Sigmoid colon (tissue), 7 donors: ENCODE results near the gene HOXD13. TPM values are rescaled to one million over a fixed set of nuclear protein-coding genes. Genes with fewer than 3 reads are reported as not detected.

ENCODE experiments used
- DNase-seq: peaks from one replicate; pipeline ENCODE4 v3.0.0-alpha.2; 2019
- H3K27ac ChIP-seq, 4 donors: fragments of 200-600 bp; sonication (generic); one replicate each; pipeline ENCODE4 v1.5.1; 2016 to 2019; ENCODE audit warnings: mild to moderate bottlenecking in 1 of 4
- H3K27me3 ChIP-seq, 3 donors: fragments of 200-600 bp; sonication (generic); one replicate each; pipeline ENCODE4 v1.5.1; 2019; ENCODE audit warnings: mild to moderate bottlenecking in 1 of 3
- H3K36me3 ChIP-seq, 4 donors: fragments of 200-600 bp; sonication (generic); one replicate each; pipeline ENCODE4 v1.5.1; 2016 to 2019
- H3K4me1 ChIP-seq, 4 donors: fragments of 200-600 bp; sonication (generic); one replicate each; pipeline ENCODE4 v1.5.1; 2017 to 2019
- H3K4me3 ChIP-seq, 4 donors: fragments of 200-600 bp; sonication (generic); one replicate each; pipeline ENCODE4 v1.5.1; 2017 to 2019; ENCODE audit warnings: mild to moderate bottlenecking in 2 of 4, moderate library complexity in 1 of 4
- H3K9me3 ChIP-seq, 4 donors: fragments of 200-600 bp in 3 of 4; sonication (generic) in 3 of 4; one replicate each; pipeline versions ENCODE4 v1.5.1 to v1.6.1; 2013 to 2019
- CTCF ChIP-seq, 4 experiments: fragments of 450-650 bp in 3 of 4; fragments of 200-600 bp in 1 of 4; IDR thresholded peaks; one replicate each; pipeline ENCODE4 v1.5.1; 2016 to 2019; ENCODE audit warnings: antibody characterized with exemption in 4 of 4, mild to moderate bottlenecking in 3 of 4, moderate library complexity in 2 of 4
- EP300 ChIP-seq, 4 donors: sonication (generic); formaldehyde crosslinking; IDR thresholded peaks; one replicate each; pipeline ENCODE4 v1.6.1; 2017; ENCODE audit warnings: antibody characterized with exemption in 4 of 4
- POLR2A ChIP-seq, 2 donors: fragments of 450-650 bp; IDR thresholded peaks; one replicate each; pipeline ENCODE4 v1.6.1; 2016; ENCODE audit warnings: antibody characterized with exemption in 2 of 2, mild to moderate bottlenecking in 2 of 2, moderate library complexity in 2 of 2
- POLR2AphosphoS5 ChIP-seq, 4 donors: sonication (generic); formaldehyde crosslinking; IDR thresholded peaks; one replicate each; pipeline ENCODE4 v1.6.1; 2017; ENCODE audit warnings: antibody characterized with exemption in 4 of 4
- WGBS, 2 donors: extraction: QIAGEN DNeasy Blood & Tissue Kit; methylation state at CpG; one replicate each; pipeline ENCODE4 v1.1.7; 2013; 5-methylcytosine and 5-hydroxymethylcytosine counted together
- intact Hi-C: fragments of 100-400 bp; cut with DNase I; formaldehyde crosslinking; loops from one replicate; pipeline ENCODE4 v1.15.1; 2023
- polyA plus RNA-seq, 3 donors: library from polyadenylated mRNA; stranded (reverse); fragments of 200-250 nt; gene quantifications; one replicate each; pipeline ENCODE4 v1.2.3, GENCODE V29; 2013
- total RNA-seq, 4 donors: library from RNA; depleted of rRNA; stranded (reverse); fragments of >200 nt; gene quantifications; one replicate each; pipeline ENCODE4 v1.1.0, GENCODE V29; 2016
- donor health status: healthy with polysubstance abuse.
- donor health status: Bipolar disorder and iron deficiency.
- donor health status: healthy.

HOXD13 gene
- total and polyA plus RNA-seq, 7 donors, result 2.3 to 48.9 (median 26.1) TPM; not detected in 1

- no peak for TF ChIP-seq POLR2AphosphoS5 (IDR thresholded peaks at IDR 0.05)
- TF ChIP-seq POLR2A (IDR thresholded peaks at IDR 0.05), result no peak
- no peak for TF ChIP-seq CTCF (IDR thresholded peaks at IDR 0.05)
- TF ChIP-seq EP300 (IDR thresholded peaks at IDR 0.05), result no peak
- peaks cover 0 to 24% (median 14%) of the 10 kb centered on the region in 4 donors for H3K4me1 ChIP-seq
- intact Hi-C loops, result loop anchor here (5.0 kb wide), 2 partner anchors 134 to 219 kb away; no protein-coding TSS in a partner anchor
- no peak overlapping the region for H3K4me3 ChIP-seq
- 21 to 33% methylated on average over 2 of the region's 2 CpGs for WGBS, 2 donors
- peaks cover 33 to 98% (median 39%) of the 10 kb centered on the region in 3 donors for H3K27me3 ChIP-seq
- H3K27ac ChIP-seq, result no peak overlapping the region
- no peak for DNase-seq
- H3K36me3 ChIP-seq, result no peaks in the 10 kb centered on the region
- no peaks in the 10 kb centered on the region for H3K9me3 ChIP-seq
Observed at GRCh38 chr2:176076796-176077195, 15.7 kb upstream of the HOXD13 start.

DNA sequence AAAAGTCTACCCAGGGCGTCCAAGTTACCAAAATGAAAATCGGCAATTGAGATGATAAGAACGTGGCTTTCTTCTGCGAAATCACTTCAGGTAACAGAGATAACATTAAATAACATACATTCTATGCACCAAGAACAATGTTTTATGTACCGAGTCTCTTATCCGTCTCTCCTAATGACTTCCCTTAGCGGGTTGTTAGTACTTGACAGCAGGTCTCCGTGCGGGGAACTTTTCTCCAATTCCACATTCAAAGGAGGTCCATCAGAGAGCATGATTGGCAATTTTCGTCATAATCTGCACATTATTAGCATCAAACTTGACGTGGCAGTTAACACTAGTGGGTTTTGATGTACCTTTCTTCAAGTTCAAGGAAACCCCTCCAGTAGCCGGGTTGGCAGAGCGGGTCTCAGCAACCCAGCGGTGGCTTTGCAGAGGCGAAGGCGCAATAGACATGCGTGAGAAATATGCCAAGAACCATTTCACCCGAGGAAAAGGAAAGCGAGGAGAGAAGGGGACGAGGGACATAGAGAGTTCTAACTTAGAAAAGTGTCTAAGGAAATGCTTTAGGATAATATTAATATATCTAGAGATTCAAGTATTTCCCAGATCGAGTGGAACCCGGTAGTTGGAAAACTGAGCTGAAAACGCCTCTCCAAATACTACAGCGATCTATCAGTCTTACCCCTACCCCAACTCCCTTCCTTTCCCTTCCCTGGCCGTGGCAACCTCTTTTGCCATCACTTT is 13.8 kb upstream of the HOXD13 start:
- WGBS, 2 donors, result 12 to 13% methylated on average over 25 of the region's 25 CpGs
- TF ChIP-seq CTCF (IDR thresholded peaks at IDR 0.05) (no peak), POLR2AphosphoS5 (IDR thresholded peaks at IDR 0.05) (peak in 1 of 4 donors; percentile 5), POLR2A (IDR thresholded peaks at IDR 0.05) (no peak), EP300 (IDR thresholded peaks at IDR 0.05) (no peak)
- Histone ChIP-seq H3K36me3 (no peaks in the 10 kb centered on the region), H3K4me3 (peak overlapping the region; percentile 26 to 54 (median 50)), H3K4me1 (peaks cover 0 to 34% (median 17%) of the 10 kb centered on the region in 4 donors), H3K9me3 (peaks cover 0 to 8% (median 0%) of the 10 kb centered on the region in 4 donors), H3K27ac (peak overlapping the region in 3 of 4 donors; percentile 92 to 96 (median 94)), H3K27me3 (peaks cover 51 to 98% (median 52%) of the 10 kb centered on the region in 3 donors)
- intact Hi-C loops, result loop anchor here (5.0 kb wide), 2 partner anchors 136 to 221 kb away; no protein-coding TSS in a partner anchor
- DNase-seq, result no peak

DNA sequence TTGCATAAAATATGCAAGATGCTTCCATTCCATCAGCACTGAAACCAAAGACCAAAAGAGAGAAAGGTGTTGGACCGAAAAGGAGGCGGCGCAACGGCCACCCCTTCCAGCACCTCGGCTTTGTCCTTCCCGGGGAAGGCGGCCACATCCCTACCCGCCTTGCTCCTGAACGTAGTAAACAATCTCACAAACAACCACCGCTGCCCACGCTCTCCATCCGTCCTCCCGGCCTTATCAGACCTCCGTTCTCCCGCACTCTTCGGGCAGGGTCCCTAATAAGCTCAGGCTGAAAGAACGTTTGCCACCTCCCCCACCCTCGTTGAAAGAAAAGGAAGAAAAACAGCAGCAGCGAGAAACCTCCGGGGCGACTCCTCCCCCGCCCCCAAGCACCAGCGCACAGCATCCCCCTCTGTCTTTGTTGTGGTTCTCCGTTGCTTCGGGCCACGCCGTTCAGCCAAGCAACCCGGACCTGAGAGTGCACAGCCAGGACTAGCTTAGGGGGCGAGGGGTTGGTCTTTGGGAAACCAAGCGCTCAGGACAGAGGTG is 13.2 kb upstream of the HOXD13 start:
- peaks cover 0 to 34% (median 17%) of the 10 kb centered on the region in 4 donors for H3K4me1 ChIP-seq
- no peak for DNase-seq
- H3K27ac ChIP-seq, result peak overlapping the region in 3 of 4 donors; percentile 92 to 96 (median 94)
- intact Hi-C loops, result loop anchor here (5.0 kb wide), 2 partner anchors 137 to 222 kb away; no protein-coding TSS in a partner anchor
- no peaks in the 10 kb centered on the region for H3K36me3 ChIP-seq
- 6 to 7% methylated on average over 30 of the region's 30 CpGs for WGBS, 2 donors
- H3K9me3 ChIP-seq, result peaks cover 0 to 8% (median 0%) of the 10 kb centered on the region in 4 donors
- peak overlapping the region; percentile 26 to 54 (median 50) for H3K4me3 ChIP-seq
- TF ChIP-seq POLR2A (IDR thresholded peaks at IDR 0.05) (no peak), POLR2AphosphoS5 (IDR thresholded peaks at IDR 0.05) (no peak), EP300 (IDR thresholded peaks at IDR 0.05) (no peak), CTCF (IDR thresholded peaks at IDR 0.05) (no peak)
- peaks cover 49 to 98% (median 55%) of the 10 kb centered on the region in 3 donors for H3K27me3 ChIP-seq

- H3K4me1 ChIP-seq, result peaks cover 0 to 39% (median 21%) of the 10 kb centered on the region in 4 donors
- intact Hi-C loops, result loop anchor here (1.0 to 5.0 kb wide), 5 partner anchors 17 to 391 kb away; partner anchors contain the start of gene LNPK
- H3K27me3 ChIP-seq, result peaks cover 47 to 98% (median 53%) of the 10 kb centered on the region in 3 donors
- no peak for DNase-seq
- H3K9me3 ChIP-seq, result peaks cover 0 to 8% (median 0%) of the 10 kb centered on the region in 4 donors
- peak; percentile 75 to 97 (median 82) for TF ChIP-seq CTCF (IDR thresholded peaks at IDR 0.05)
- no peak for TF ChIP-seq POLR2AphosphoS5 (IDR thresholded peaks at IDR 0.05)
- H3K4me3 ChIP-seq, result peak overlapping the region; percentile 32 to 54 (median 50)
- 1 to 2% methylated on average over 86 of the region's 86 CpGs for WGBS, 2 donors
- peak overlapping the region in 3 of 4 donors; percentile 92 to 96 (median 94) for H3K27ac ChIP-seq
- H3K36me3 ChIP-seq, result no peaks in the 10 kb centered on the region
Observed at GRCh38 chr2:176079831-176080539, 12.5 kb upstream of the HOXD13 start.
